Osteocyte (in vitro differentiated cells): ENCODE measurements around the gene RYR2. TPM values are rescaled to one million over a fixed set of nuclear protein-coding genes. Genes with fewer than 3 reads are reported as not detected.
A peak's percentile ranks its signal among the peaks of the same experiment; 100 is the strongest.

Experiments
- DNase-seq: peaks from one replicate; pipeline ENCODE4 v3.0.0; 2021; ENCODE audit warnings: mixed read lengths; ENCODE audit not compliant: unreplicated experiment; ENCODE audit errors: extremely low spot score
- H3K27ac Mint-ChIP-seq: one replicate; pipeline ENCODE4 v1.8.0; 2021; ENCODE audit warnings: mild to moderate bottlenecking, mixed read lengths; ENCODE audit not compliant: unreplicated experiment
- H3K27me3 Mint-ChIP-seq: one replicate; pipeline ENCODE4 v1.8.0; 2021; ENCODE audit warnings: mixed read lengths; ENCODE audit not compliant: unreplicated experiment
- H3K36me3 Mint-ChIP-seq: one replicate; pipeline ENCODE4 v1.8.0; 2021; ENCODE audit warnings: mixed read lengths; ENCODE audit not compliant: unreplicated experiment
- H3K4me1 Mint-ChIP-seq: one replicate; pipeline ENCODE4 v1.8.0; 2021; ENCODE audit warnings: mixed read lengths; ENCODE audit not compliant: unreplicated experiment
- H3K4me3 Mint-ChIP-seq: one replicate; pipeline ENCODE4 v1.8.0; 2021; ENCODE audit warnings: mild to moderate bottlenecking, moderate library complexity, mixed read lengths; ENCODE audit not compliant: unreplicated experiment
- H3K9me3 Mint-ChIP-seq: one replicate; pipeline ENCODE4 v1.8.0; 2021; ENCODE audit warnings: mixed read lengths; ENCODE audit not compliant: unreplicated experiment
- CTCF ChIP-seq: fragments of 200-600 bp; sonication (generic); IDR thresholded peaks from 2 replicates; pipeline ENCODE4 v1.5.0; 2021; ENCODE audit warnings: antibody characterized with exemption, mild to moderate bottlenecking, moderate library complexity
- total RNA-seq: library from RNA; stranded (reverse); gene quantifications from 2 replicates; pipeline ENCODE4 v1.2.1, GENCODE V29; 2021

The RYR2 gene
- total RNA-seq, 1 donor from 2014 or later: 0.03 TPM

GRCh38 chr1:237013608-237014007 lies 28.4 kb upstream of the RYR2 start:
- DNase-seq: no peak
- Mint-ChIP-seq H3K27ac (peak overlapping the region; percentile 76), H3K27me3 (peaks cover 22% of the 10 kb centered on the region), H3K4me3 (no peak overlapping the region), H3K4me1 (peaks cover 22% of the 10 kb centered on the region), H3K36me3 (no peaks in the 10 kb centered on the region), H3K9me3 (peaks cover 2% of the 10 kb centered on the region)
- TF ChIP-seq CTCF: no peak

DNA sequence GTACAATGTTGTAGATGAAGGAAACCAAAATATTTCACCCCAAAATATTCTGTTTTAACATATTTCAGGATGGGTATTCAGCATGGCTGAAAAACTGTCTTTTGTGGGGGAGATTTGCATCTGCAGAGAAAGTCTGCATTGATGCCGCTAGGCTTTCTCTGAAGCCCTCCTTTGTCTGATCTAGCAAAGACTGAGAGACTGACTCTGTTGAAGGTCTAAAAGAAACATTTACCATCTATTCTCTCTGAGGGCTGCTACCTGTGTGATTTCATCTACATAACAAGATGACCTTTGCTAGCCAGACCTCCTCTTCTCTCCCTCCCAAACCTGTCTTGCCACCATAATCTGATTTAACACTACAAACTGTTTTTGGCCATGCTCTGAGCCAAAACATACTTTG lies 25.4 kb upstream of the RYR2 start:
- no peaks in the 10 kb centered on the region for H3K36me3 Mint-ChIP-seq
- peaks cover 25% of the 10 kb centered on the region for H3K27me3 Mint-ChIP-seq
- no peak overlapping the region for H3K27ac Mint-ChIP-seq
- H3K4me1 Mint-ChIP-seq: peaks cover 18% of the 10 kb centered on the region
- TF ChIP-seq CTCF: no peak
- no peaks in the 10 kb centered on the region for H3K9me3 Mint-ChIP-seq
- H3K4me3 Mint-ChIP-seq: no peak overlapping the region
- DNase-seq: no peak

- H3K4me1 Mint-ChIP-seq: peaks cover 2% of the 10 kb centered on the region
- peaks cover 25% of the 10 kb centered on the region for H3K27me3 Mint-ChIP-seq
- H3K27ac Mint-ChIP-seq: no peak overlapping the region
- no peaks in the 10 kb centered on the region for H3K9me3 Mint-ChIP-seq
- DNase-seq: no peak
- no peak for TF ChIP-seq CTCF
- no peak overlapping the region for H3K4me3 Mint-ChIP-seq
- no peaks in the 10 kb centered on the region for H3K36me3 Mint-ChIP-seq
These were observed 23.1 kb upstream of the RYR2 start for GRCh38 chr1:237018896-237019295.

- peaks cover 1% of the 10 kb centered on the region for H3K36me3 Mint-ChIP-seq
- no peaks in the 10 kb centered on the region for H3K4me1 Mint-ChIP-seq
- H3K27ac Mint-ChIP-seq: peak overlapping the region; percentile 18
- H3K27me3 Mint-ChIP-seq: no peaks in the 10 kb centered on the region
- H3K9me3 Mint-ChIP-seq: peaks cover 7% of the 10 kb centered on the region
- no peak for TF ChIP-seq CTCF
- no peak for DNase-seq
- H3K4me3 Mint-ChIP-seq: no peak overlapping the region
These were observed 16.5 kb upstream of the RYR2 start for GRCh38 chr1:237025358-237026074.

GRCh38 chr1:237029240-237029639 lies 12.7 kb upstream of the RYR2 start:
- TF ChIP-seq CTCF: no peak
- DNase-seq: no peak
- peaks cover 1% of the 10 kb centered on the region for H3K36me3 Mint-ChIP-seq
- H3K27ac Mint-ChIP-seq: no peak overlapping the region
- H3K4me3 Mint-ChIP-seq: no peak overlapping the region
- no peaks in the 10 kb centered on the region for H3K27me3 Mint-ChIP-seq
- peaks cover 14% of the 10 kb centered on the region for H3K4me1 Mint-ChIP-seq
- H3K9me3 Mint-ChIP-seq: peaks cover 7% of the 10 kb centered on the region
